HG03060 (cell line): Measurements from ENCODE around the gene FCGR3A.

Source experiments
- ATAC-seq: cut with Tn5 transposase; IDR thresholded peaks from one replicate; pipeline ENCODE4 v1.9.1; 2021; ENCODE audit warnings: low read depth, moderate number of reproducible peaks; ENCODE audit not compliant: unreplicated experiment

The FCGR3A gene

GRCh38 chr1:161505686-161506085, 43.9 kb downstream of the FCGR3A start:
- ATAC-seq = no peak

- no peak for ATAC-seq
Observed at GRCh38 chr1:161503394-161503748, 46.2 kb downstream of the FCGR3A start.

GRCh38 chr1:161502641-161503393, 46.8 kb downstream of the FCGR3A start:
- ATAC-seq = no peak

DNA sequence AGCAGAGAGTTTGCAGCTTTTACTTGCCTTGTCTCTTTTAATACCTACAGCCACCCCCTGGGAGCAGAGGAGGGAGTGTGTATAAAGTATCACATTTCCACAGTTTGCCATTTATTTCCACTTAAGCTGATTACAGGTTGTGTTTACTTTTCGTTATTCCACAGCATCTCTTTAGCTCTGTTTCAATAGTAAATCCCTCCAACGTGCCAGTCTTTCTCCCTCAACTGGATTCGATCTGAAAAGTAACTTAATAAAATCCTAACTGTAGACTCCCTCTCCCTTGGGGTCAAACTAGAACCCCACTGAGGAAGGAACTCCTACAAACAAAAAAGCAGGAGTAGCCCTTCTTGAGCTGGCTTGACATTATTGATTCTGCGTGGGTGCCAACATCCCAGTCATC, 47.4 kb downstream of the FCGR3A start:
- no peak for ATAC-seq

DNA sequence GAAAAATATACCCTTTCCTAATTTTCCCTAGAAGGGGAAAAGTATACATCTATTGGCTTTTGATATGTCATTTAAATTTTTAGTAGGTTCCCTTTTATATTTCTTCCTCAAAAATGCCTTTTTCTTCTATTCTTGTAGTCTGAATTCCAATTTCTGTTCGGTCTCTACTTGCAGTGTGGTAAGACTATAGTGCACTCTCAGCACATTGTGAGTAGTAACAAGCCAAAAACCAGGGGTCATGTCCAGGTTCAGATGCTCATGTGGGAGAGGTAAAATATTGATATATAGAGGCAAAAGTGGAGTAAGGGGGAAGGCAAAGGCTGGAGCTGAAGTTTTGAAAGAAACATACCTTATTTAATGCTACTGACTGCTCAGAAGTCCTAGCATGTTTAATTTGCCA, 48.4 kb downstream of the FCGR3A start:
- ATAC-seq = no peak

DNA sequence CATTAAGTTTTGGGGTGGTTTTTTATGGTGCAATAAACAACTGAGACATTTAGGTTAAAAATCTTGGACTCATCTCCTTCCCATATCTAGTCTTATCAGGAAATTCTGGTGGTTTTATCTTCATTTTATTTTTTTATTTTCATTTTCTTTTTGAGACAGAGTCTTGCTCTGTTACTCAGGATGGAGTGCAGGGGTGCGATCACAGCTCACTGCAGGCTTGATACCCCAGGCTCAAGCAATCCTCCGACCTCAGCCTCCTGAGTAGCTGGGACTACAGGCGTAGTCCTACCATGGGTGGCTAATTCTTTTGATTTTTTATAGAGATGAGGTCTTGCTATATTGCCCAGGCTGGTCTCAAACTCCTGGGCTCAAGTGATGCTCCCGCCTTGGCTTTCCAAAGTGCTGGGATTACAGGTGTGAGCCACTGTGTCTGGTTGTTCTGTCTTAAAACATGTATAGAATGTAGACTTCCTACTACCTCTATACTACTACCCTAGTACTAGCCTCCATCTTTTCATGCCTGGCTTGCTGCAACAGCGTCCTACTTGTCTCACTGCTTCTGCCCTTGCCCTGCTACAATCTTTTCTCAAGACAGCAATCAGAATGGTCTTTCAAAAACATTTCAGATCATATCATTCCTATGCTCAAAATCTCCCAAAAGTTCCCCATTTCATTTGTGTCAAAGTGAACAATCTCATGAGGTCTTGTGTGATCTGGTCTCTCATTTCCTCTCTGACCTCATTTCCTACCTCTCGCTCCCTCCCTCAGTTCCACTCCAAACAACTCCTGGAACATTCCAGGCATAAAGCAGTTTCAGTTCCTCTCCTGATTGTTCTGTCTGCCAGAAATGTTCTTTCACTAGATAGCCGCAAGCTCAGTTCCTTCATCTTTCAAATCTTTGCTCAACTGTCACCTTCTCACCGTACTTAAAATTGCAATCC, 50.2 kb downstream of the FCGR3A start:
- no peak for ATAC-seq

GRCh38 chr1:161498646-161499045, 51.0 kb downstream of the FCGR3A start:
- ATAC-seq = no peak

DNA sequence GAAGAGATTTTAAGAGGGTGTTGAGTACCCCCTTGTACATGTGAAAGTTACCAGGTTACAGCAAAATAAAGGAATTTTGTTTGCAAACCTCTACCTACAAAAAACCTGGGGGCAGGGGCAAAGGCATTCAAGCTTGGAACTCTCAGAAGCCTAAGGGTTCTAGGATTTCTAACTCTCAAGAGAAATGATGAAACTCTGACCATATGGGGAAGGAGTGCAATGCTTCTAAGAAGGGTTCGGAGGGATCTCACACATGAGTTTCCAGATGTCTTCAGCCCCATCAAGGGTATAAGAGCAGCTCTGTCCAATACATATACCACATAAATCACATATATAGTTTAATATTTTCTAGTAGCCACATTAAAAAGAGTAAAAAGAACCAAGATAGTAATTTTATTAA, 51.7 kb downstream of the FCGR3A start:
- no peak for ATAC-seq

DNA sequence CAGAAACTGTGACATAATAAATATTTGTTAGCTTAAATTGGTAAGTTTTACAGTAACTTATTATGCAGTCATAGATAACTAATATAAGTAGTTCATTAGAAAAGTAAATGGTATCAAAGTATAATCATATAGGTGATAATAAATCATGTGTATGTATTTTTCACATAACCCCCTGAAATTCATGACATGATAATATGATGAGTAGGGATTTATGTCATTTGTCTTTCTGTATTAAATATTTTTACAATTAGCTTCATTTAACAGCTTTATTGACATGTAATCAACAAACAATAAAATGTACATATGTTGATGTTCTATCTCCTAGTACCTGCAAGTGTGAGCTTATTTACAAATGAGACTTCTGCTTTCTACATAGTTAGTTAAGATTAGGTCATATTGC, 54.1 kb downstream of the FCGR3A start:
- ATAC-seq = no peak

DNA sequence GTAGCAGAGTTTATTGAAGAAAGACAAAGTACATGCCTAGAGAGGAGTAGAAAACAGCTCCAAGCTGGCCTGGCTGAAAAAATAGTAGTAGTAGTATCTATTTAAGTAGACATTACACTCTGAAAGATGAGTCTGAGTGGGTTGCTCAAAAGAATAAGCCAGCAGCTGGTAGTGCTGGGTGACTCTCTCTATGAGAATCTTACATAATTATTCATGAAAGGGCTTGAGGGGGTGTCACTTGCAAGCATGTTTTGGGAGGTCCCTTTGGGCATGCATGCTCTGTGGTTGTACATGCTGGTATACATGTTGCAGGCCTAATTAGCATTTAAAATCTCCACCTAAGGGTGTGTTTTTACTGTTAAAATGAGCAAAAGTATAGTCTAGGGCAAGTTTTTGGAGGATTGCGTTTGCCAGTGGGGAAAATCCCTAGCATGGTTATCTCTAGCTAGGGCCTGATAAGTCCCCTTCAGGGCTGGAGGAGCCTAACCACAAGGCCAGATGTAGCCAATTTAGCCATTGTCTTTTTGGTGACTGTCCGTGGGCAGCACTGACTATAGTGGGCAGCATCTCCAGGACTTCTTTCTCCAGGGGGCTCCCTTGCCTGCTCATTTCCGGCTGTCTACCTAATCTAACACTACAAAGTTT, 55.4 kb downstream of the FCGR3A start:
- no peak for ATAC-seq

DNA sequence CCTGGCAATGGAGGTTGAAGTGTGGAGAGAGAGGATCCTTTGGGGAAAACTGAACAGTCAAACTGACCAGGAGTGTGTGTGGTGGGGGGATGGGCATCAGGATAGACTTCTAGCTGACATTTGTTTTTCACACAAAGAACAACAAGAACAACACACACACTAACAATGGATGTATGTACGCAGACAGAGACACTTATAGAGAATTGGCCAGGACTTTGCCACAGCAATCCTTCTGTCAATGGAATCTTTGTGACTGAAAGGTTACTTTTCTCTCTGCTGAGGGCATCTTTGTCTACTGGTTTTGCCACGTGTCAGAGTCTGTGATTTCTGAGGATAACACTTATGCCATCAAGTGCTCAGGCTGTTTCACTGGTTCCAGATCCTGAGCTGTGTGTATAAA, 56.8 kb downstream of the FCGR3A start:
- no peak for ATAC-seq
